Kidney (tissue), 14 donors: Measurements from ENCODE around the gene SPEM3. TPM values are rescaled to one million over a fixed set of nuclear protein-coding genes. Genes with fewer than 3 reads are reported as not detected.
A peak's percentile ranks its signal among the peaks of the same experiment; 100 is the strongest.

Experiments
- DNase-seq, 5 donors: peaks; one replicate each; pipeline ENCODE4 v3.0.0-alpha.2; 2013 to 2020
- FAIRE-seq: peaks from 2 replicates; lab custom pipeline; 2012; peaks lifted over from hg19 to GRCh38; lab: Jason Lieb, UNC
- H3K27ac ChIP-seq, 2 donors: one replicate each; pipeline ENCODE4 v1.7.0; 2013; ENCODE audit warnings: low read depth in 2 of 2, low read length in 2 of 2, inconsistent platforms in 1 of 2
- H3K27me3 ChIP-seq: one replicate; pipeline ENCODE4 v1.7.1; 2013; ENCODE audit warnings: low read length, inconsistent platforms; ENCODE audit not compliant: control insufficient read depth, insufficient read depth
- H3K36me3 ChIP-seq, 3 donors: one replicate each; pipeline versions ENCODE4 v1.7.0 to v1.7.1; 2013; ENCODE audit warnings: low read length in 3 of 3, control low read depth in 1 of 3, inconsistent platforms in 1 of 3; ENCODE audit not compliant: insufficient read depth in 3 of 3, control insufficient read depth in 2 of 3
- H3K4me1 ChIP-seq, 3 donors: one replicate each; pipeline versions ENCODE4 v1.7.0 to v1.7.1; 2013; ENCODE audit warnings: low read length in 3 of 3, inconsistent platforms in 1 of 3, low read depth in 1 of 3; ENCODE audit not compliant: control insufficient read depth in 2 of 3, insufficient read depth in 2 of 3
- H3K4me3 ChIP-seq, 3 donors: one replicate each; pipeline versions ENCODE4 v1.7.0 to v1.8.1; 2013; ENCODE audit warnings: low read length in 3 of 3, control low read depth in 1 of 3, inconsistent platforms in 1 of 3
- H3K9ac ChIP-seq, 3 donors: one replicate each; pipeline versions ENCODE4 v1.7.0 to v1.7.1; 2013; ENCODE audit warnings: low read length in 3 of 3, control low read depth in 1 of 3, inconsistent platforms in 1 of 3
- H3K9me3 ChIP-seq, 3 donors: one replicate each; pipeline versions ENCODE4 v1.7.0 to v1.7.1; 2013; ENCODE audit warnings: low read length in 3 of 3, control low read depth in 1 of 3, inconsistent platforms in 1 of 3; ENCODE audit not compliant: control insufficient read depth in 2 of 3, insufficient read depth in 1 of 3
- intact Hi-C: fragments of 100-400 bp; cut with DNase I; formaldehyde crosslinking; loops from one replicate; pipeline ENCODE4 v1.11.1; 2022
- polyA plus RNA-seq: library from polyadenylated mRNA; stranded (reverse); fragments of 350-450 nt; fragmentation: Illumina TruSeq; extraction: RNeasy Lipid Tissue Mini Kit (QIAGEN cat#74804); gene quantifications from one replicate; pipeline ENCODE4 v1.2.3, GENCODE V29; 2014; ENCODE audit warnings: low read depth, low replicate concordance; ENCODE audit not compliant: insufficient read depth
- total RNA-seq: library from RNA; stranded (reverse); fragmentation: NEBNext Ultra II Directional; extraction: Animal tissue kit (Norgen Biotek cat#: 25700); gene quantifications from one replicate; pipeline ENCODE4 v1.2.1, GENCODE V29; 2021
- TF ChIP-seq, protein P1 (sequence below): IDR thresholded peaks from 3 replicates; pipeline ENCODE4 v1.5.1; 2012; ENCODE audit warnings: mild to moderate bottlenecking, moderate library complexity, borderline replicate concordance; ENCODE audit not compliant: insufficient read depth; ENCODE audit errors: extremely low read depth
- donor health status: control.
- donor health status: control.
- donor health status: control.
- donor health status: control.
- donor health status: control.
- donor health status: DM: yes; HTN: yes; CAD: no.
- donor health status: Normal renal cell carcinoma (clear cell type).

Gene SPEM3
- total and polyA plus RNA-seq, 2 donors from 2014 or later: not detected

- peak overlapping the region in 1 of 3 donors; percentile 41 for H3K4me3 ChIP-seq
- peaks cover 0 to 3% (median 0%) of the 10 kb centered on the region in 3 donors for H3K36me3 ChIP-seq
- no peak for FAIRE-seq
- H3K4me1 ChIP-seq: peaks cover 0 to 17% (median 10%) of the 10 kb centered on the region in 3 donors
- intact Hi-C loops: no loop called here
- peak; percentile 78 to 86 (median 82) for DNase-seq
- H3K27ac ChIP-seq: peak overlapping the region in 1 of 2 donors; percentile 24
- TF ChIP-seq, protein P1, sequence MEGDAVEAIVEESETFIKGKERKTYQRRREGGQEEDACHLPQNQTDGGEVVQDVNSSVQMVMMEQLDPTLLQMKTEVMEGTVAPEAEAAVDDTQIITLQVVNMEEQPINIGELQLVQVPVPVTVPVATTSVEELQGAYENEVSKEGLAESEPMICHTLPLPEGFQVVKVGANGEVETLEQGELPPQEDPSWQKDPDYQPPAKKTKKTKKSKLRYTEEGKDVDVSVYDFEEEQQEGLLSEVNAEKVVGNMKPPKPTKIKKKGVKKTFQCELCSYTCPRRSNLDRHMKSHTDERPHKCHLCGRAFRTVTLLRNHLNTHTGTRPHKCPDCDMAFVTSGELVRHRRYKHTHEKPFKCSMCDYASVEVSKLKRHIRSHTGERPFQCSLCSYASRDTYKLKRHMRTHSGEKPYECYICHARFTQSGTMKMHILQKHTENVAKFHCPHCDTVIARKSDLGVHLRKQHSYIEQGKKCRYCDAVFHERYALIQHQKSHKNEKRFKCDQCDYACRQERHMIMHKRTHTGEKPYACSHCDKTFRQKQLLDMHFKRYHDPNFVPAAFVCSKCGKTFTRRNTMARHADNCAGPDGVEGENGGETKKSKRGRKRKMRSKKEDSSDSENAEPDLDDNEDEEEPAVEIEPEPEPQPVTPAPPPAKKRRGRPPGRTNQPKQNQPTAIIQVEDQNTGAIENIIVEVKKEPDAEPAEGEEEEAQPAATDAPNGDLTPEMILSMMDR: no peak
- H3K27me3 ChIP-seq: peaks cover 5% of the 10 kb centered on the region
- H3K9ac ChIP-seq: peak overlapping the region in 1 of 3 donors; percentile 19
- H3K9me3 ChIP-seq: no peaks in the 10 kb centered on the region
Measured at GRCh38 chr17:7383742-7384488, 44.7 kb upstream of the SPEM3 start.

DNA sequence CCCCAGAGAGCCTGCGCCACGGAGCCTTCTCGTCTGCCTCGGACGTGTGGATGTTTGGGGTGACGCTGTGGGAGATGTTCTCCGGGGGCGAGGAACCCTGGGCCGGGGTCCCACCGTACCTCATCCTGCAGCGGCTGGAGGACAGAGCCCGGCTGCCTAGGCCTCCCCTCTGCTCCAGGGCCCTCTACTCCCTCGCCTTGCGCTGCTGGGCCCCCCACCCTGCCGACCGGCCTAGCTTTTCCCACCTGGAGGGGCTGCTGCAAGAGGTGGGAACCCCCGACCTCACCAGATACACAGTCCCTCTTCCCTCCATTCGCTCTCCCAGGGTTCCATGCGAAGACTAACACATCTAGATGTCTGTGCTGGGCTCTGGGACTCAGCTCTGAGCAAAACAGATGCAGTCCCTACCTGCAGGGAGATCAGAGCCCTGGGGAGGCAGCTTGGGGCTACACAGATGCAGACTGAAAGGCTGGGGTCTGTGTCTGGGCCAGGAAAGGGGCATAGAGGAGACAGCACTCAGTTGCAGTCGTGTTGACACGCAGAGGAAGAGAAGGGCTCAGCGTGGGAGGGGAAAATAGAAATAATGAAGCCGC is 44.1 kb upstream of the SPEM3 start:
- TF ChIP-seq, protein P1: no peak
- peaks cover 0 to 4% (median 3%) of the 10 kb centered on the region in 3 donors for H3K36me3 ChIP-seq
- peak overlapping the region in 1 of 3 donors; percentile 41 for H3K4me3 ChIP-seq
- H3K9me3 ChIP-seq: no peaks in the 10 kb centered on the region
- peaks cover 5% of the 10 kb centered on the region for H3K27me3 ChIP-seq
- DNase-seq (no peak), FAIRE-seq (no peak)
- no peak overlapping the region for H3K9ac ChIP-seq
- intact Hi-C loops: no loop called here
- peaks cover 0 to 17% (median 10%) of the 10 kb centered on the region in 3 donors for H3K4me1 ChIP-seq
- H3K27ac ChIP-seq: peak overlapping the region in 1 of 2 donors; percentile 24

GRCh38 chr17:7388856-7389255 is 39.8 kb upstream of the SPEM3 start:
- intact Hi-C loops: no loop called here

More at GRCh38 chr17:7388856-7389255, 39.8 kb upstream of the SPEM3 start:
- Histone ChIP-seq H3K27me3 (no peaks in the 10 kb centered on the region), H3K9me3 (no peaks in the 10 kb centered on the region), H3K27ac (no peak overlapping the region), H3K9ac (no peak overlapping the region), H3K36me3 (peaks cover 3 to 4% (median 3%) of the 10 kb centered on the region in 3 donors), H3K4me1 (peaks cover 0 to 4% (median 0%) of the 10 kb centered on the region in 3 donors), H3K4me3 (no peak overlapping the region)
- FAIRE-seq (no peak), DNase-seq (peak in 1 of 5 donors; percentile 45)
- TF ChIP-seq, protein P1: no peak
